Endothelial cell of umbilical vein (primary cell): ENCODE measurements around the gene TMEM179B. TPM values are rescaled to one million over a fixed set of nuclear protein-coding genes. Genes with fewer than 3 reads are reported as not detected.

Experiments
- BruUV-seq: library from RNA; stranded (reverse); fragments of 400-500 nt; replicated peaks from 2 replicates; lab custom pipeline; 2021; lab: Mats Ljungman, UMichigan
- CTCF ChIA-PET: fragments of 300-600, 350-600 bp; sonication (Branson Sonifier 250); formaldehyde crosslinking; loops from one replicate; lab custom pipeline; 2021; ENCODE audit warnings: antibody characterized with exemption, inconsistent platforms; lab: Charles Lee
- POLR2A ChIA-PET: fragments of 300-600, 350-600 bp; sonication (Branson Sonifier 250); formaldehyde crosslinking; loops from one replicate; lab custom pipeline; 2021; ENCODE audit warnings: antibody characterized with exemption, inconsistent platforms; lab: Charles Lee
- DNase-seq: peaks from one replicate; pipeline ENCODE4 v3.0.0-alpha.2; 2011; ENCODE audit warnings: low read depth, low spot score
- FAIRE-seq: peaks from 2 replicates; lab custom pipeline; 2011; peaks lifted over from hg19 to GRCh38; lab: Jason Lieb, UNC
- H2AFZ ChIP-seq: 2 replicates; pipeline ENCODE4 v1.6.0; 2012; ENCODE audit warnings: low read depth, low read length, control low read depth, inconsistent platforms
- H3K27ac ChIP-seq: 2 replicates; pipeline ENCODE4 v1.5.1; 2011; ENCODE audit warnings: low read depth, mild to moderate bottlenecking, control low read depth, low read length, moderate library complexity; ENCODE audit not compliant: insufficient read depth
- H3K27me3 ChIP-seq, 2 experiments: 2 replicates each; pipeline versions ENCODE4 v1.6.0 to v1.6.1; 2011; ENCODE audit warnings: low read length in 2 of 2, mixed read lengths in 1 of 2; ENCODE audit not compliant: control insufficient read depth in 2 of 2, insufficient read depth in 2 of 2
- H3K36me3 ChIP-seq, 2 experiments: 2 replicates in 1 of 2; 3 replicates in 1 of 2; pipeline ENCODE4 v1.5.1; 2011; ENCODE audit warnings: low read length in 2 of 2, mild to moderate bottlenecking in 1 of 2, moderate library complexity in 1 of 2; ENCODE audit not compliant: control insufficient read depth in 2 of 2, insufficient read depth in 2 of 2; ENCODE audit errors: extremely low read depth in 1 of 2
- H3K4me1 ChIP-seq: 3 replicates; pipeline ENCODE4 v1.5.1; 2011; ENCODE audit warnings: mild to moderate bottlenecking, low read length; ENCODE audit not compliant: control insufficient read depth, insufficient read depth; ENCODE audit errors: extremely low read depth
- H3K4me2 ChIP-seq: 2 replicates; pipeline ENCODE4 v1.6.1; 2011; ENCODE audit warnings: low read length, control low read depth, mixed read lengths; ENCODE audit not compliant: insufficient read depth
- H3K4me3 ChIP-seq, 3 experiments: fragments of 200-600 bp in 1 of 3; sonication (generic), shearing (Covaris generic) in 1 of 3; replicated peaks in 1 of 3; 2 replicates each; pipeline ENCODE4 v1.5.1; 2011 to 2016; ENCODE audit warnings: control low read depth in 3 of 3, low read length in 3 of 3, mild to moderate bottlenecking in 2 of 3, inconsistent platforms in 1 of 3, low read depth in 1 of 3, moderate library complexity in 1 of 3; ENCODE audit not compliant: insufficient read depth in 1 of 3
- H3K79me2 ChIP-seq: 2 replicates; pipeline ENCODE4 v1.6.0; 2012; ENCODE audit warnings: low read length, inconsistent platforms; ENCODE audit not compliant: control insufficient read depth, insufficient read depth
- H3K9ac ChIP-seq: replicated peaks from 2 replicates; pipeline ENCODE3; 2011; ENCODE audit warnings: low read length, control low read depth; ENCODE audit not compliant: insufficient read depth; ENCODE audit errors: extremely low read depth
- H3K9me1 ChIP-seq: replicated peaks from 3 replicates; pipeline ENCODE4 v1.6.0; 2011; ENCODE audit warnings: mild to moderate bottlenecking, low read length; ENCODE audit not compliant: control insufficient read depth, insufficient read depth; ENCODE audit errors: extremely low read depth
- H3K9me3 ChIP-seq: replicated peaks from 2 replicates; pipeline ENCODE4 v1.5.1; 2012; ENCODE audit warnings: low read length, inconsistent platforms; ENCODE audit not compliant: control insufficient read depth, insufficient read depth
- H4K20me1 ChIP-seq: replicated peaks from 2 replicates; pipeline ENCODE3; 2011; ENCODE audit warnings: mild to moderate bottlenecking, low read length; ENCODE audit not compliant: control insufficient read depth, insufficient read depth; ENCODE audit errors: extremely low read depth
- FOS ChIP-seq: IDR thresholded peaks from 2 replicates; pipeline ENCODE4 v1.6.1; 2011; ENCODE audit warnings: mild to moderate bottlenecking, low read length, moderate library complexity, borderline replicate concordance; ENCODE audit not compliant: insufficient read depth
- JUN ChIP-seq: IDR thresholded peaks from 2 replicates; pipeline ENCODE4 v1.6.1; 2011; ENCODE audit warnings: borderline replicate concordance, low read depth; ENCODE audit not compliant: insufficient read length, insufficient read depth
- MAX ChIP-seq: IDR thresholded peaks from 2 replicates; pipeline ENCODE4 v1.6.1; 2011; ENCODE audit not compliant: insufficient read depth, insufficient read length
- POLR2A ChIP-seq: IDR thresholded peaks from 2 replicates; pipeline ENCODE4 v1.6.1; 2012; ENCODE audit warnings: low read depth, mild to moderate bottlenecking, control low read depth, low read length
- POLR2AphosphoS5 ChIP-seq: IDR thresholded peaks from 2 replicates; pipeline ENCODE4 v1.6.1; 2012; ENCODE audit warnings: low read depth, mild to moderate bottlenecking, control low read depth, low read length, moderate library complexity; ENCODE audit not compliant: insufficient read depth
- dilution Hi-C: fragments of 300-500 bp; cut with MboI; formaldehyde crosslinking; loops from one replicate; pipeline ENCODE4 v1.15.0; 2019; ENCODE audit warnings: low sequenced_read_pairs; ENCODE audit not compliant: extremely low pct_ligation_motif_present
- intact Hi-C: fragments of 100-400 bp; cut with micrococcal nuclease; formaldehyde crosslinking; loops from one replicate; pipeline ENCODE4 v1.10.0; 2022
- polyA plus RNA-seq, 4 experiments: library from polyadenylated mRNA; depleted of rRNA in 3 of 4; stranded (reverse) in 3 of 4; unstranded in 1 of 4; fragments of >200 nt; gene quantifications; 2 replicates each; pipeline versions ENCODE4 v1.2.1 to v1.2.3, GENCODE V29; 2011 to 2012; ENCODE audit warnings: missing spikeins in 1 of 4
- total RNA-seq: library from RNA; stranded (reverse); gene quantifications from 2 replicates; pipeline ENCODE4 v1.2.3, GENCODE V29; 2021

TMEM179B gene
- total and polyA plus RNA-seq, 2 donors (not counting 3 experiments of a cell fraction or from before 2014, with no cell fraction given) = 27.6 to 102 TPM

- no peak for TF ChIP-seq FOS
- Histone ChIP-seq H3K4me3 (peak overlapping the region; percentile 2 to 53 (median 34)), H3K4me1 (peaks cover 11% of the 10 kb centered on the region), H3K36me3 (peaks cover 0 to 12% of the 10 kb centered on the region in 2 experiments), H3K9ac (peak overlapping the region; percentile 46), H3K9me1 (no peaks in the 10 kb centered on the region), H3K27ac (peak overlapping the region; percentile 39), H3K4me2 (peak overlapping the region; percentile 82), H3K27me3 (no peaks in the 10 kb centered on the region), H2AFZ (peak overlapping the region; percentile 89), H3K79me2 (peaks cover 2% of the 10 kb centered on the region), H4K20me1 (no peaks in the 10 kb centered on the region), H3K9me3 (no peaks in the 10 kb centered on the region)
- FAIRE-seq (no peak), DNase-seq (no peak)
- CTCF ChIA-PET = interaction anchor here (0.8 to 3.5 kb wide), 6 partner anchors 10 to 376 kb away, joined by 3 to 42 read pairs (median 6); partner anchors contain the start of genes HNRNPUL2, POLR2G, TMEM179B and ZBTB3
- dilution Hi-C loops (no loop called here), intact Hi-C loops (loop anchor here (1.0 to 5.0 kb wide), 5 partner anchors 9 to 112 kb away; partner anchors contain the start of genes HNRNPUL2, POLR2G and SLC3A2)
- POLR2A ChIA-PET = interaction anchor here (0.6 to 2.0 kb wide), 4 partner anchors 9 to 111 kb away, joined by 3 to 18 read pairs (median 7); partner anchors contain the start of genes POLR2G and ZBTB3
- BruUV-seq = TSS peak; percentile 60
Observed at GRCh38 chr11:62770778-62771143, 16.4 kb upstream of the TMEM179B start.

GRCh38 chr11:62771144-62772021, 15.8 kb upstream of the TMEM179B start, which contains the start of gene TAF6L:
Gene TAF6L, plus strand, starts transcription at chr11:62771396. Its CDS starts 4,388 bp downstream, at chr11:62775784.
- dilution Hi-C loops = no loop called here
- TSS peak; percentile 63 for BruUV-seq
- H3K4me1 ChIP-seq = peaks cover 11% of the 10 kb centered on the region

More at GRCh38 chr11:62771144-62772021, 15.8 kb upstream of the TMEM179B start, which contains the start of gene TAF6L:
- Histone ChIP-seq H3K9me1 (no peaks in the 10 kb centered on the region), H3K79me2 (peaks cover 2% of the 10 kb centered on the region), H3K9ac (peak within 1 kb of the TSS; percentile 46), H4K20me1 (no peaks in the 10 kb centered on the region), H2AFZ (peak within 1 kb of the TSS; percentile 89), H3K4me3 (peak within 1 kb of the TSS; percentile 4 to 53 (median 48)), H3K27me3 (no peaks in the 10 kb centered on the region), H3K36me3 (peaks cover 0 to 12% of the 10 kb centered on the region in 2 experiments), H3K9me3 (no peaks in the 10 kb centered on the region), H3K27ac (peak within 1 kb of the TSS; percentile 39), H3K4me2 (peak within 1 kb of the TSS; percentile 82)
- DNase-seq (peak; percentile 96), FAIRE-seq (peak; percentile 98)
- POLR2A ChIA-PET = interaction anchor here (0.6 to 2.0 kb wide), 7 partner anchors 10 to 110 kb away, joined by 3 to 18 read pairs (median 4); partner anchors contain the start of genes POLR2G, TMEM223 and ZBTB3
- TF ChIP-seq JUN (no peak), POLR2A (peak; percentile 74), MAX (peak; percentile 84), POLR2AphosphoS5 (peak; percentile 89)
- CTCF ChIA-PET = interaction anchor here (0.8 to 3.5 kb wide), 6 partner anchors 10 to 377 kb away, joined by 3 to 42 read pairs (median 6); partner anchors contain the start of genes HNRNPUL2, POLR2G, TMEM179B and ZBTB3
- intact Hi-C loops = loop anchor here (1.0 to 5.0 kb wide), 5 partner anchors 10 to 111 kb away; partner anchors contain the start of genes HNRNPUL2, POLR2G and SLC3A2
